Suprapubic skin (tissue), 4 donors: ENCODE data around the gene CARHSP1. TPM values are rescaled to one million over a fixed set of nuclear protein-coding genes. Genes with fewer than 3 reads are reported as not detected.

Source experiments
- DNase-seq, 2 donors: peaks; one replicate each; pipeline ENCODE4 v3.0.0-alpha.2; 2019; ENCODE audit warnings: low spot score in 2 of 2
- H3K27ac ChIP-seq: fragments of 200-600 bp; sonication (generic); one replicate; pipeline ENCODE4 v1.5.1; 2019
- H3K27me3 ChIP-seq: fragments of 200-600 bp; sonication (generic); one replicate; pipeline ENCODE4 v1.5.1; 2019
- H3K36me3 ChIP-seq: fragments of 200-600 bp; sonication (generic); one replicate; pipeline ENCODE4 v1.5.1; 2019
- H3K4me1 ChIP-seq: fragments of 200-600 bp; sonication (generic); one replicate; pipeline ENCODE4 v1.5.1; 2019
- H3K4me3 ChIP-seq: fragments of 200-600 bp; sonication (generic); one replicate; pipeline ENCODE4 v1.5.1; 2019; ENCODE audit warnings: mild to moderate bottlenecking
- H3K9me3 ChIP-seq: fragments of 200-600 bp; sonication (generic); one replicate; pipeline ENCODE4 v1.5.1; 2019
- EP300 ChIP-seq: sonication (generic); formaldehyde crosslinking; IDR thresholded peaks from one replicate; pipeline ENCODE4 v1.6.1; 2017; ENCODE audit warnings: antibody characterized with exemption
- POLR2A ChIP-seq, 2 donors: fragments of 450-650 bp; IDR thresholded peaks; one replicate each; pipeline ENCODE4 v1.6.1; 2017; ENCODE audit warnings: antibody characterized with exemption in 2 of 2, mild to moderate bottlenecking in 2 of 2, moderate library complexity in 2 of 2
- POLR2AphosphoS5 ChIP-seq, 3 donors: sonication (generic); formaldehyde crosslinking; IDR thresholded peaks; one replicate each; pipeline ENCODE4 v1.6.1; 2017; ENCODE audit warnings: antibody characterized with exemption in 3 of 3
- WGBS: methylation state at CpG from one replicate; pipeline ENCODE4 v1.1.5; 2018; 5-methylcytosine and 5-hydroxymethylcytosine counted together
- total RNA-seq, 4 donors: library from RNA; depleted of rRNA; stranded (reverse); fragments of >200 nt; gene quantifications; one replicate each; pipeline ENCODE4 v1.1.0, GENCODE V29; 2016
- TF ChIP-seq, protein P1 (sequence below), 2 donors: fragments of 200-600 bp in 1 of 2; fragments of 450-650 bp in 1 of 2; sonication (generic) in 1 of 2; IDR thresholded peaks; one replicate each; pipeline ENCODE4 v1.5.1; 2016 to 2019; ENCODE audit warnings: antibody characterized with exemption in 2 of 2, mild to moderate bottlenecking in 1 of 2, moderate library complexity in 1 of 2

Gene CARHSP1
- total RNA-seq, 4 donors from 2014 or later = 32.7 to 60.8 (median 41.5) TPM

DNA sequence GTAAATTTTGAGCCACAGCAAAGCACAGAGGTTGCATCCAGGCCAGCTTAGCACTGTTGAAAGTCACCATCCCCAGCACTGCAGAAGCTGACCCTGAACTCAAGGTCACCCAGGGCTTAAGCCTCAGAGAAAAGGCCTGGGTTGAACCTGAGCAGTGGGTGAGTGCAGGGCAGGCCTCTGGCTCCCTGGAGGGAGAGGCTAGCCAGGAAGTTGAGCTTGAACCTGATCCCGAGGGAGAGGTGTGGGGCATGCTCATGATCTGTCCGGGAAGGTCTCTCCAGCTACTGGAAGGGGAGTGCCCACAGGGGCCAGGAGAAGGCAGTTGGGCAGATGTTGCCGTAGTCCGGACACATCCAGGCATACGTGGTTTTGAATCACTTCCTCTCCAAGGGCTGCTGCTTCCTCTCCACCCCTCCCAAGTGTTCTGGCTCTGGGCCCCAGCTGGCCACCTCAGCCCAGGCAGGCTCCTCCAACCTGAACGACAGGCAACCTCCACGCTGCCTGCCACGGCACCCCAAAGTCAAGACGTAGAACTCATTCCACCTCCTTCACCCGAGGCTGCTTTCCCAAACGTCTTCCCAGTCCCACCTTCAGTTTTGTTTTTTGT is 18.4 kb downstream of the CARHSP1 start:
- 64% methylated on average over 8 of the region's 11 CpGs for WGBS
- Histone ChIP-seq H3K4me3 (no peak overlapping the region), H3K27me3 (no peaks in the 10 kb centered on the region), H3K27ac (peak overlapping the region; percentile 40), H3K4me1 (peaks cover 8% of the 10 kb centered on the region), H3K9me3 (no peaks in the 10 kb centered on the region), H3K36me3 (peaks cover 49% of the 10 kb centered on the region)
- no peak for TF ChIP-seq POLR2A (IDR thresholded peaks at IDR 0.05)
- TF ChIP-seq, protein P1, sequence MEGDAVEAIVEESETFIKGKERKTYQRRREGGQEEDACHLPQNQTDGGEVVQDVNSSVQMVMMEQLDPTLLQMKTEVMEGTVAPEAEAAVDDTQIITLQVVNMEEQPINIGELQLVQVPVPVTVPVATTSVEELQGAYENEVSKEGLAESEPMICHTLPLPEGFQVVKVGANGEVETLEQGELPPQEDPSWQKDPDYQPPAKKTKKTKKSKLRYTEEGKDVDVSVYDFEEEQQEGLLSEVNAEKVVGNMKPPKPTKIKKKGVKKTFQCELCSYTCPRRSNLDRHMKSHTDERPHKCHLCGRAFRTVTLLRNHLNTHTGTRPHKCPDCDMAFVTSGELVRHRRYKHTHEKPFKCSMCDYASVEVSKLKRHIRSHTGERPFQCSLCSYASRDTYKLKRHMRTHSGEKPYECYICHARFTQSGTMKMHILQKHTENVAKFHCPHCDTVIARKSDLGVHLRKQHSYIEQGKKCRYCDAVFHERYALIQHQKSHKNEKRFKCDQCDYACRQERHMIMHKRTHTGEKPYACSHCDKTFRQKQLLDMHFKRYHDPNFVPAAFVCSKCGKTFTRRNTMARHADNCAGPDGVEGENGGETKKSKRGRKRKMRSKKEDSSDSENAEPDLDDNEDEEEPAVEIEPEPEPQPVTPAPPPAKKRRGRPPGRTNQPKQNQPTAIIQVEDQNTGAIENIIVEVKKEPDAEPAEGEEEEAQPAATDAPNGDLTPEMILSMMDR (IDR thresholded peaks at IDR 0.05) = no peak
- no peak for TF ChIP-seq POLR2AphosphoS5 (IDR thresholded peaks at IDR 0.05)
- TF ChIP-seq EP300 = no peak
- DNase-seq = no peak

DNA sequence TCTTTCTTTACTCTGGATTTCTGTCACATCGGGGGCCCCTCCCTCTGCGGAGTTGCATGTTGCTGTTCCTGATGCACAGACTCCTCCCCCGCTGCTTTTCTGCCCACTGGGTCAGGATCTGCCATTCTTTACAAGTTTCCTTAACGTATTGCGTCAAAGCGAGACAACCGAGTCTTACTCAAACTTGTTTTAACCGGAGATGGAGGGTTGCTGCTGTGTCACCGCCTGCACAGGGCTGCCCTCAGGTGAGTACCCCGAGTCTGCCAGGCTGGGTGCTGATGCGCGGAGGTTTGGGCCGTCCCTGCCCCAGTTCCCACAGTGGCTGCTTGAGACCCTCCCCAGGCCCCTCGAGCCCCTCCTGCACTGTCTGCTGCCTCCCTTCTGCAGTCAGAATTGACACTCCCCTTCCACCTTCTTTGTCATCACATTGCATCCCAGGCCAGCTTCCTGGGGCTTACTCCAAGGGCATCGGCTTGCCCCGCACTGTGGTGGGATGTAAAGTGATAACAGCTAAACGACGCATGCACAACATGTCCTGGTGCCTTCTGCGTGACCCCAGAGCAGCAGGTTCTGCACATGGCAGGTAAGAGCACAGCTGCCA is 19.3 kb downstream of the CARHSP1 start:
- Histone ChIP-seq H3K9me3 (no peaks in the 10 kb centered on the region), H3K4me3 (no peak overlapping the region), H3K27me3 (no peaks in the 10 kb centered on the region), H3K4me1 (peaks cover 8% of the 10 kb centered on the region), H3K36me3 (peaks cover 41% of the 10 kb centered on the region), H3K27ac (peak overlapping the region; percentile 40)
- TF ChIP-seq, protein P1 (IDR thresholded peaks at IDR 0.05) = no peak
- TF ChIP-seq POLR2AphosphoS5 (IDR thresholded peaks at IDR 0.05) = no peak
- no peak for TF ChIP-seq EP300
- no peak for TF ChIP-seq POLR2A (IDR thresholded peaks at IDR 0.05)
- no peak for DNase-seq
- WGBS = 86% methylated on average over 15 of the region's 19 CpGs

DNA sequence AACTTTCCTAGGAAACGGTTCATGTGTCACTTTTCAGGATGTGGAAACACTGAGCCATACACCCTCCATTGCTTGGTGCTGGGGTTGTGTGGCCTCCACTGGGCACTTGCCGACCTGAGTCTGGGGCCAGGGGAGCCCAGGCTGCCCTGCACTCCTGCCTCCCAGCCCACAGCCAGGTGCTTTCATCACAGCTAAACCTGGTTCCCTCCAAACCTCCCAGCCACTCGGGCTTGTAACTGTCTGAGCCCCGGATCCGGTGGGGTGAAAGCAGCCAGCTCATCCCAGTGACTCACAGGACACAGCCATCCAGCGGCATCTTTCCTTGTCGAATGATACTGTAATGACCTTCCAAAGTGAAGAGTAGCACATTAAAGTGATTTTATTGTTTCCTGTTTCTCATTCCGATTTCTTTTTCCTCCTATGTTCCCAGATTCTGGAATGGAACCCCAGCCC is 19.8 kb downstream of the CARHSP1 start:
- no peak for TF ChIP-seq EP300
- TF ChIP-seq, protein P1 (IDR thresholded peaks at IDR 0.05) = no peak
- H3K9me3 ChIP-seq = no peaks in the 10 kb centered on the region
- H3K27me3 ChIP-seq = no peaks in the 10 kb centered on the region
- 76% methylated on average over 8 of the region's 8 CpGs for WGBS
- H3K4me3 ChIP-seq = no peak overlapping the region
- peaks cover 8% of the 10 kb centered on the region for H3K4me1 ChIP-seq
- no peak overlapping the region for H3K27ac ChIP-seq
- no peak for DNase-seq
- peaks cover 37% of the 10 kb centered on the region for H3K36me3 ChIP-seq

- 89% methylated on average over 22 of the region's 26 CpGs for WGBS
These were observed 20.4 kb downstream of the CARHSP1 start for GRCh38 chr16:8848231-8848938.

More at GRCh38 chr16:8848231-8848938, 20.4 kb downstream of the CARHSP1 start:
- DNase-seq = no peak
- no peaks in the 10 kb centered on the region for H3K27me3 ChIP-seq
- TF ChIP-seq POLR2AphosphoS5 (IDR thresholded peaks at IDR 0.05) = no peak
- no peak for TF ChIP-seq POLR2A (IDR thresholded peaks at IDR 0.05)
- TF ChIP-seq, protein P1 (IDR thresholded peaks at IDR 0.05) = no peak
- no peak for TF ChIP-seq EP300
- H3K36me3 ChIP-seq = peaks cover 34% of the 10 kb centered on the region
- H3K4me1 ChIP-seq = peaks cover 8% of the 10 kb centered on the region
- H3K4me3 ChIP-seq = no peak overlapping the region
- no peak overlapping the region for H3K27ac ChIP-seq
- no peaks in the 10 kb centered on the region for H3K9me3 ChIP-seq
